ENCODE measurements around the gene SPACA1.
"Not testable (repeated sequence)": the region's sequence is repeated elsewhere in the genome, so short reads cannot be mapped to it uniquely, and the experiment has no call there.

The SPACA1 gene, protein sequence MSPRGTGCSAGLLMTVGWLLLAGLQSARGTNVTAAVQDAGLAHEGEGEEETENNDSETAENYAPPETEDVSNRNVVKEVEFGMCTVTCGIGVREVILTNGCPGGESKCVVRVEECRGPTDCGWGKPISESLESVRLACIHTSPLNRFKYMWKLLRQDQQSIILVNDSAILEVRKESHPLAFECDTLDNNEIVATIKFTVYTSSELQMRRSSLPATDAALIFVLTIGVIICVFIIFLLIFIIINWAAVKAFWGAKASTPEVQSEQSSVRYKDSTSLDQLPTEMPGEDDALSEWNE

DNA sequence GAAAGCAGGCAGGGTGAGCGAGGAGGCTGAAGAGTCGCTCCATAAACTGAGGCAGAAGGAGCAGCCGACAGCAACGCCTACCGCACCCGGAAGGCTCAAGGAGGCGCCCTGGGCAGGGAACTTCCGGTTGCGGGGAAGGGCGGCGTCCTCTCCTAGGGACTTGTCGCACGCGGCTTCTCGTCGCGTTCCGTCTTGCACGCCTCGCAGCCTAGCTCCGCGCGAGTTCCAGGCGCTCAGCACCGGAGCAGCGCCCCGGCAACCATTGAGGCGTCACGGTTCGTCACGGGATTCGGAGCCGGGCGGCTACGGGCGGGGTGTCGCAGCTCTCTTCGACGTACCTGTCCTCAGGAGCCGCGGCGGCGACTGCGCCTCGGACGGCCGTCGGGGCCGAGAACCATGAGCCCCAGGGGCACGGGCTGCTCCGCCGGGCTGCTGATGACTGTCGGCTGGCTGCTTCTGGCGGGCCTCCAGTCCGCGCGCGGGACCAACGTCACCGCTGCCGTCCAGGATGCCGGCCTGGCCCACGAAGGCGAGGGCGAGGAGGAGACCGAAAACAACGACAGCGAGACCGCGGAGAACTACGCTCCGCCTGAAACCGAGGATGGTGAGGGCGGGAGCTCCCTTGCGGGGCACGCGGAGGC is at the start of gene SPACA1:
Gene SPACA1, plus strand, starts transcription at position 332 of the 641 bp plus-strand sequence. Its CDS starts 65 bp downstream, at position 397.
- in situ Hi-C loops (cut with HindIII; ENCODE audit: low sequenced_read_pairs): no loop called here

DNA sequence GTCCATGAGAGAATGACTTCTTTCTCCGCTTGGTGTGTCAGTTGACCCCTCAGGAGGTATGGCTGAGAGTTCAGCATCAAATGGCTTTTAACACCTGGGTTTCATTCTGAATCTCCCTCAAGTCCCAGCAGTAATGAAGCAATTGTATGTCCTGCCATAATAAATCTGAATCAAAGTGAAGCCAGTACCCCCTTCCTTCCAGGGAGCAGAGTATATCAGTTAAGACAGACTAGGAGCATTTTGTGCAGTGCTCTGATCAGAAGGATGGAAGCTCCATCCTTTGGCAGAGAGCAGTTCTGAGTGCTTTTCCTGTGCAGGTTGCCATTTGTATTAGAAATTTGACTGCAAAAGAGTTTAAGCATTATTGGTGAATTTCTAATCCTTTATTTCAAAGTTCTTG is 46.9 kb upstream of the SPACA1 start:
- in situ Hi-C loops (cut with HindIII; ENCODE audit: low sequenced_read_pairs): no loop called here

GRCh38 chr6:88001279-88001678 is 46.4 kb upstream of the SPACA1 start:
- in situ Hi-C loops (cut with HindIII; ENCODE audit: low sequenced_read_pairs): not testable (repeated sequence)

GRCh38 chr6:88004707-88005106 is 42.9 kb upstream of the SPACA1 start:
- in situ Hi-C loops (cut with HindIII; ENCODE audit: low sequenced_read_pairs): no loop called here

GRCh38 chr6:88006557-88006956 is 41.1 kb upstream of the SPACA1 start:
- in situ Hi-C loops (cut with HindIII; ENCODE audit: low sequenced_read_pairs): no loop called here

DNA sequence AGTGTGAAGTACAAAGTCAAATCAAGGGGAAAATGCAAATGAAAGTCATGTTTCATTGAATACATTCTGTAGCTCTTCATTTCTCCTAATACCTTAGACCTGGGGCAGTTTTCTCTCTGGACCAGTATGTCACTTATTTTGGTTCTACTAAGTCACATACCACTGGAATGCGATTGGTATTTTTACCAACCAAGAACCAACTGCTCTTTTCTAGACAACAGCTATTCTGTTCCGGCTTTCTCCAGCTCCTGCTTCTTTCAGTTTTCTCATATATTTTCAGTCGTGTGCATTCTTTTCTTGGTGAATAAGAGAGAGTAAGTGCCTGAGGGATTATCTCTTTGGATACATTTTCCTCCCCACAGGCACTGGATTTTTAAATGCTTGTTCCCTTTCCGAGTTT is 39.2 kb upstream of the SPACA1 start:
- in situ Hi-C loops (cut with HindIII; ENCODE audit: low sequenced_read_pairs): no loop called here

DNA sequence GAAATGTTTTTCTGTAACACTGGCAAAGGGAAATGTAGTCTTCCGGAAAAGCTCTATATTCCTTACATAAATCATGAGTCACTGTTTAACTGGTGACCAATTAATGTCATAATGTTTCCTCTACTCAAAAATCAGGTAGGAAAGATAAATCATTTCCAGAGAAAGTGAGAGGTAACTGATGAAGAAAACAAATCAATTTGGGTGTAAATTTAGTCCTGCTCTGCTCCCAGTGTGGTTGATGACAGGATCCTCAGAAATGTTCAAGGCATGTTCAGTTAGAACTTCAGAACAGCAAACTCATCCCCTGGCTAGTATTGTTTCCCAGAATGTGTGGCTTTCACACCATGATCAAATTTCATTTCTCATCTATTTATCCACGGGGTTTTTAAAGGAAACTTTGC is 38.8 kb upstream of the SPACA1 start:
- in situ Hi-C loops (cut with HindIII; ENCODE audit: low sequenced_read_pairs): no loop called here

DNA sequence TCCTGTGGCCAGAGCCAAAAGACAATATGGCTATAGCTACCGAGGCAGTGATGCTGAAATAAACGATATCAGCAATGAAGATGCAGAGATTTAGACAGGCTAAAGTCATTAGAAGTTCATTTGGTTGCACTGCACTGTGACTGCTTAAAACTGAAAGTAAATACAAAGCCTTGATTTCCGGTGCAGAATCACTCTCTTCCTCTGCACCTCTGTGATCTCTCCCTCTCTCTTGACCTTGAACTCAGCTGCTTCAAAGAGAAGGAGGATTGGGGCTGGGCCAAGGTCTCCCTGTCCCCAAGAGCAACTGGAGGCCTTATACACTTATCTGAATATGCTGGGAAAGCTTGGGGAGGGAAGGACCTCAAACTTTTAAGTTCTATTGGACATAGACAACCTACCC is 34.6 kb upstream of the SPACA1 start:
- in situ Hi-C loops (cut with HindIII; ENCODE audit: low sequenced_read_pairs): no loop called here

DNA sequence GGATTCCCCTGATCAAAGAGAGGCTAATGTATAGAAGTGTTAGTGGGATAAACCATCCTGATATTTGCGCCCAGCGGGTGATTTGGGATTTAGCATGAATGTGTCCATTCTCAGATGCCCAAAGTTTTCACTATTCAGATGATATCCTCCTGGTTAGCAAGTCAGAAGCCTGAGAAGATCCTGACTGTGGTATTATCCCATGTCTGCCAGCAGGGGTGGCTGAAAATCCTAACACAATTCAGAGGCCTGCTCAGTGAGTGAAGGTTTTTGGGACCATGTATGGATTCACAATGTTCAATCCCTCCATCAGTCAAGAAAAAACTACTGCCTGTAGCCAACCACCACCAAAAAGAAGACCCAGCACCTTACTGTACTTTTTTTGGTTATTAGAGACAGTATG is 34.1 kb upstream of the SPACA1 start:
- in situ Hi-C loops (cut with HindIII; ENCODE audit: low sequenced_read_pairs): no loop called here

- in situ Hi-C loops (cut with HindIII; ENCODE audit: low sequenced_read_pairs): no loop called here
Observed at GRCh38 chr6:88020439-88020838, 27.2 kb upstream of the SPACA1 start.

DNA sequence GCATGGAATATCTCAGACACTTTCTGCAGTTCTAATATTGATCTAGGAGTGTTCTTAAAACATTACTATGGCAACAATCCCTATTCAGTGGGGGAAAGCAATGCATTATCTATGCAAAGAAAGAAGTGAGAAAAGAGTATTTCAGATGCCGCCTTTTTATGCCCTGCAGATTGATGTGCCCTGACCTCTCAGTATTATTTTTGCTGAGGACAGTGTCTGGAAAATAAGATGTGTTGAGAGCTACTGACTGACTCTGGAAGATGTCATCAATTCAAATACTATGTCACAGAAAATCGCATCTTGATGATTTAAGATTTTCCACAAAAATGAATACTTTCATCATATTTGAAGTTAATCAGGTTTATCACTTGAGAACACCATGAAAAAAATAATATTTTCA is 22.9 kb upstream of the SPACA1 start:
- in situ Hi-C loops (cut with HindIII; ENCODE audit: low sequenced_read_pairs): no loop called here

DNA sequence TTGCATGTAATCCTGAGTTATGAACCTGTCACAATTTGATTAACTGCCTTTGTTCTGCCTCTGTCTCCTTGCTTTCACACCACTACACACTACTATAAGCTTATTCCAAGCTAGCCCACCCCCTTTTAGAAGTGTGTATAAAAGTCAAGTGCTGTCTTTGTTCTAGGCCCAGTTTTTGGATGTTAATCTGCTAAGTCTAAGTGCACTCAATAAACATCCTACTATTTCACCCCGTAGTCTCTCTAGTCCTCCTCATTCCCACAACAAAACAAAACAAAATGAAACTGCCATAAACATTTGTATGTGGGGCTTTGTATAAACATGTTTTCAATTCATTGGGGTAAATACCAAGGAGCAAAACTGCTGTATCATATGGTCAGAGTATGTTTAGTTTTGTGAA is 16.1 kb upstream of the SPACA1 start:
- in situ Hi-C loops (cut with HindIII; ENCODE audit: low sequenced_read_pairs): no loop called here

DNA sequence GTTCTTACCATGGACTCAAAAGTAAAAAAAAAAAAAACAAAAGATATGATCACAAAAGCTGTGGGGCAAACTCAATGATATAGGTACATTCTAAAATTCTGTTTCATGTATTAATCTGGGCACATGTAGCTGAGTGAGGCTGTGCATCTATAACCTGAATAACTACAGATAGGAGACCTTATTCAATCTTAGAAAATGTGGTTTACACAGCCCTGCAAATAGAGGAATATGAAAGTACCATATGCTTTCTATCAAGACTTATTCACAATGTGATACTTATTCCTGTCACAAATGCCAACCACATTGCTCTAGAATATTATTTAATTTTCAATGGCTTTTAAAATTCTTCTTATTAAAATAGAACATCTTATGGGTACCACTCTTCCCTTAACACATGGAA is 3.1 kb upstream of the SPACA1 start:
- in situ Hi-C loops (cut with HindIII; ENCODE audit: low sequenced_read_pairs): no loop called here

DNA sequence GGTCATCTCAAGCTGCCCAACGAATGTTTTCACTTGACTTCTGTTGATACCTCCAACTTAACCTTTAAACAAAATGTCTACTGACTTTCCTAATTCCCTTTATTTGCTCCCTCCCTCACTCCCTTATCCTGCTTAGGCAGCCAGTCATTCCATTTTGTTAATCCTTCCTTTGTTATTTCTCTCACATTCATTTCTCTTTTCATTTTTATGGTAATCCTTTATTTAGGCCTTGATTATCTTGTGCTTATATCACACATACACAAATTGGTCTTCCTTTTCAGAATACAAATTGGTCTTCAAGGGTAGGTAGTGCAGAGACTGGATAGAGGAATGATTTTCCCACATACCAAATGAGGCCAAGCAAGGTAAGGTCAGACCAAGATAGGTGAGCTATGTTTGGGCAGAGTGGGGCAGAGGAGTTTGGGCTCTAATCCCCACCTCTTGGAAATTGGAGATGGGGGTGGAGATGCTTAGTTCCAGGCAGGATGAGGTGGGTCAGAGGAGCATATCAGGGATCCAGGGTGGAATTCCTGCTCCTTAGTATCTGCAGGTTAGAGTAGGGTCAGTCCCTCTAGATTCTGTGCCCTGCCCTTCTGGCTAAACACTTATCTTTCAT is 2.0 kb upstream of the SPACA1 start:
- in situ Hi-C loops (cut with HindIII; ENCODE audit: low sequenced_read_pairs): no loop called here

DNA sequence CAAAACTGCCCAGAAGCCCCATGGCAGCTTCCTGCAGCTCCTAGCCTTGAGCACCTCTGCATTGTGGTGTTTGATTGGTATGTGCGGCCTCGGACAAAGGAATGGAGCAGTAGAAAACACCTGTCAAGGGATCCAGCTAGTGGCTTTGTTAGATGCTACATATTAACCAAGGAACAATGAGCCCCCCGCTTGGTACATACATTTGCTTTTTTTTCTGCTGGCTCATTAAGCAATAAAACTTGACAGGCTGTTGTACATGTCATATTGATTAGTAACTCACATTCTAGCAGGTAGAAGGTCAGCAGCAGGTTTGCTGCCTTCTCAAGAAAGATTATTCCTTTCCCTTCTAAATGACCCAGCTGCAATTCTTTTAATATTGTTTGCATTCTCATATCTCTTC is 937 bp downstream of the SPACA1 start:
- in situ Hi-C loops (cut with HindIII; ENCODE audit: low sequenced_read_pairs): no loop called here

DNA sequence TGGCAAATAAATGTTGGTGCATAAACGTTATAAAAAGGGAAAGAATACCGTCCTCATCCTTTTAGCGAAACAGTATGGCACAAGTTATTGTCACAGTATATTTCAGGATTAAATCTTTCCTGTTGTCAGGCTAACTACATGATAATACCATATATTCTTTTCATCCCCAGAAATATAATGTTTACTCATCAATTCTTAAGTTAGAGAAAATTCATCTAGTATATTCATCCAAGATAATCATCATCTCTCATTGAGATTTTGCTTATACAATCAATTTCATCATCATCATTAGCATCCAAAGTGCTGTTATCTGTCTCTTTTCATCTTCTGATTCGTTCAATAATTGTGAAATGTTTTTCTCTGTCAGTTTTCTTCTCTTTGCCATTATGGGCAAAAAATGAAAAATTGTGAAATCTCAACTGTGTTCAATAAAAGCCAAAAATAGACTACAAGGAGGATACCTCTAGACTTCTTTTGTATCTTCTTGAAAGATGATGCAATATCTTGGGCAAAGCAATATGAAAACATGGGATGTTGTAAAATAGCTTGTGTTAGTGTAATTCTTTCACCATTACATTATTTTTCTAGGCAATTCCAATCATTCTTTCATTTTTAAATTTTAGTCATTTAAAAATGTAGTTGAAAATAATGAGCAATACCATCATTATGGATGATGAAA is 2.6 kb downstream of the SPACA1 start:
- in situ Hi-C loops (cut with HindIII; ENCODE audit: low sequenced_read_pairs): no loop called here

GRCh38 chr6:88059191-88059590 is 11.6 kb downstream of the SPACA1 start:
- in situ Hi-C loops (cut with HindIII; ENCODE audit: low sequenced_read_pairs): no loop called here

GRCh38 chr6:88062376-88062775 is 14.7 kb downstream of the SPACA1 start:
- in situ Hi-C loops (cut with HindIII; ENCODE audit: low sequenced_read_pairs): no loop called here

GRCh38 chr6:88072462-88072861 is 24.8 kb downstream of the SPACA1 start:
- in situ Hi-C loops (cut with HindIII; ENCODE audit: low sequenced_read_pairs): no loop called here

GRCh38 chr6:88074791-88075190 is 27.1 kb downstream of the SPACA1 start:
- in situ Hi-C loops (cut with HindIII; ENCODE audit: low sequenced_read_pairs): no loop called here

- in situ Hi-C loops (cut with HindIII; ENCODE audit: low sequenced_read_pairs): no loop called here
Observed at GRCh38 chr6:88077305-88077704, 29.7 kb downstream of the SPACA1 start.

DNA sequence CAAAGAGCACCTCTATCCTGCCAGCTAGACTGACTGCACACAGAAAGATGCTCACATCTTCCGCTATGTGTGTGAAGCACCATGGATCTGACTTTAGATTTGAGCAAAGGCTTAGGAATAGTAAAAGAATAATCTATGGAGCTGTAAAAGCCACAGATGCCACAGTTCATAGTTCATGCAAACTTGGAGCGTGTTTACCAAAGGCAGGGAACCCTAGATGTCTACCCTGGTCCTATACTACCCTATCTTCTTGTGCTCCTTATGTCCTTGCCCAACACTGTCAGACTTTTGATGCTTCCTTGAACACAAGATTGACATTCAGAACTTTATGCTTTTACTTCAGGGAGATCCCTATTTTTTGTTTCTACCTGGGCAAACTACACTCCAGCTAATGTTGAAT is 39.2 kb downstream of the SPACA1 start:
- in situ Hi-C loops (cut with HindIII; ENCODE audit: low sequenced_read_pairs): no loop called here
